ENCODE results near the gene TAS2R8.
"Not testable (repeated sequence)": the region's sequence is repeated elsewhere in the genome, so short reads cannot be mapped to it uniquely, and the experiment has no call there.

The TAS2R8 gene

GRCh38 chr12:10807186-10807585 lies at the start of gene TAS2R8:
TAS2R8 (minus strand) TSS chr12:10807286; CDS start chr12:10806980, 306 bp downstream.
- no peak for DNase-seq

- no peak for DNase-seq
Measured at GRCh38 chr12:10855807-10856206, 48.7 kb upstream of the TAS2R8 start.

GRCh38 chr12:10853776-10854175 lies 46.7 kb upstream of the TAS2R8 start:
- DNase-seq, result no peak

GRCh38 chr12:10851243-10851858 lies 44.3 kb upstream of the TAS2R8 start:
- DNase-seq, result no peak

GRCh38 chr12:10849425-10849878 lies 42.4 kb upstream of the TAS2R8 start, which contains the start of gene PRR4:
PRR4 (minus strand) TSS chr12:10849475; CDS start chr12:10849437, 38 bp downstream.
- no peak for DNase-seq

GRCh38 chr12:10847744-10848143 lies 40.7 kb upstream of the TAS2R8 start:
- no peak for DNase-seq

- DNase-seq, result no peak
Measured at GRCh38 chr12:10842862-10843261, 35.8 kb upstream of the TAS2R8 start.

- no peak for DNase-seq
Measured at GRCh38 chr12:10838461-10838860, 31.4 kb upstream of the TAS2R8 start.

- no peak for DNase-seq
Measured at GRCh38 chr12:10829994-10830393, 22.9 kb upstream of the TAS2R8 start.

GRCh38 chr12:10826258-10826657 lies 19.2 kb upstream of the TAS2R8 start, which contains the start of gene TAS2R10:
TAS2R10 (minus strand) TSS chr12:10826358; CDS start chr12:10826269, 89 bp downstream.
- no peak for DNase-seq

GRCh38 chr12:10824957-10825356 lies 17.9 kb upstream of the TAS2R8 start:
- DNase-seq, result no peak

- no peak for DNase-seq
Measured at GRCh38 chr12:10811883-10812536, 4.9 kb upstream of the TAS2R8 start.

- DNase-seq, result no peak
Measured at GRCh38 chr12:10810068-10810467, 3.0 kb upstream of the TAS2R8 start, which contains the start of gene TAS2R9. TAS2R9 (minus strand) TSS chr12:10810168; CDS start chr12:10810075, 93 bp downstream.

- DNase-seq, result no peak
Measured at GRCh38 chr12:10802587-10802986, 4.5 kb downstream of the TAS2R8 start, which contains the start of gene TAS2R7. TAS2R7 (minus strand) TSS chr12:10802627; CDS start chr12:10802570, 57 bp downstream.

GRCh38 chr12:10801741-10802140 lies 5.3 kb downstream of the TAS2R8 start:
- no peak for DNase-seq

- DNase-seq, result no peak
Measured at GRCh38 chr12:10794222-10794621, 12.9 kb downstream of the TAS2R8 start.

- not testable (repeated sequence) for DNase-seq
Measured at GRCh38 chr12:10791769-10792168, 15.3 kb downstream of the TAS2R8 start.

- no peak for DNase-seq
Measured at GRCh38 chr12:10783252-10783651, 23.8 kb downstream of the TAS2R8 start.

GRCh38 chr12:10779103-10779502 lies 28.0 kb downstream of the TAS2R8 start:
- no peak for DNase-seq

GRCh38 chr12:10771132-10771733 lies 35.9 kb downstream of the TAS2R8 start:
- DNase-seq, result no peak

GRCh38 chr12:10759657-10760056 lies 47.4 kb downstream of the TAS2R8 start:
- no peak for DNase-seq

- no peak for DNase-seq
Measured at GRCh38 chr12:10756194-10756593, 50.9 kb downstream of the TAS2R8 start.
